ENCODE measurements around the gene FUT2. TPM values are rescaled to one million over a fixed set of nuclear protein-coding genes. Genes with fewer than 3 reads are reported as not detected.

FUT2 gene
- total and polyA plus RNA-seq, 2 experiments from 2014 or later: 0.25 TPM; not detected in 1

DNA sequence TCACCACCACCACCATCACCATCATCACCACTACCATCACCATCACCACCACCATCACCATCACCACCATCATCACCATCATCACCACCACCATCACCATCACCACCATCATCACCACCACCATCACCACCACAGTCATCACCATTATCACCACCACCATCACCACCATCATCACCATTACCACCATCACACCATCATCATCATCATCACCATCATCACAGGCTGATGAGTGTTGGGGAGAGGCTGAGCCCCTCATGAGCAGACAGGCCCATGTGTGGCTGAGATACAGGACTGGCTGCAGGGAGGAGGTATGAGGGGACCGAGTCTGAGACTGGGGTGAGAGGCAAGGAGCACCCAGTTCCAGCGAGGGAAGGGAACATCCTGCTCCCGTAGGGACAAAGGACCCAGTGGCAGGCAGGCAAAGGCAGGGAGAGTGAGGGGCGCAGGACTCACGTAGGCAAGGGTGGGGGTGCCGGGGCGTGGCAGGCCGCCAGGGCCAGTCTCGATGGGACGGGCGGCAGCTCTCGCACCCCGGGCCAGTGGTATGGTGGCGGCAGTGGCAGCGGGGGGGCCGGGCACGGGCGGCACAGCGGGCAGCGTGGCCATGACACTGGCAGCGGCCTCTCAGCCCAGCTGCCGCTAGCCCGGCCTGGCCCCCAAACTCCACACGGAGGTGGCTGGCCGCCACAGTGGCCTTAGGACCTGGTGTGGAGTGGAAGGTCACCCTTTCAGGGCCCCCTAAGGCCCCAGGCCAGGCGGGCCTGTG is 25.7 kb upstream of the FUT2 start:
- no peaks in the 10 kb centered on the region for H3K36me3 ChIP-seq (ENCODE audit: low read depth)
- no peaks in the 10 kb centered on the region for H3K9me3 ChIP-seq (ENCODE audit: low read depth)
- no peaks in the 10 kb centered on the region for H3K79me2 ChIP-seq (ENCODE audit: insufficient read depth)
- no peak overlapping the region for H2AFZ ChIP-seq
- H3K9me2 ChIP-seq (ENCODE audit: insufficient read depth): no peaks in the 10 kb centered on the region
- no peaks in the 10 kb centered on the region for H3F3A ChIP-seq (ENCODE audit: insufficient read depth)
- H4K20me1 ChIP-seq (ENCODE audit: insufficient read depth): no peaks in the 10 kb centered on the region
- H3K4me1 ChIP-seq (ENCODE audit: insufficient read depth): no peaks in the 10 kb centered on the region
- TF ChIP-seq EZH2 (IDR thresholded peaks at IDR 0.05; ENCODE audit: insufficient read depth, poor library complexity, severe bottlenecking) (no peak), EZH2phosphoT487 (IDR thresholded peaks at IDR 0.05; ENCODE audit: insufficient read depth, low read depth) (no peak)
- no peaks in the 10 kb centered on the region for H3K27me3 ChIP-seq (replicated peaks; ENCODE audit: insufficient read depth)
- DNase-seq: no peak
- no peak overlapping the region for H3K4me3 ChIP-seq
- H3K4me2 ChIP-seq (ENCODE audit: unreplicated experiment): no peak overlapping the region
- WGBS, 2 experiments (ENCODE audit: low coverage in 1 of 2, low lambda C conversion rate in 2 of 2, missing lambda C conversion rate in 2 of 2): 85 to 86% methylated on average over 17 to 26 of the region's 26 CpGs
- H3K9ac ChIP-seq: no peak overlapping the region
- H3K27ac ChIP-seq: no peak overlapping the region
- in situ Hi-C loops (cut with MboI): no loop called here

DNA sequence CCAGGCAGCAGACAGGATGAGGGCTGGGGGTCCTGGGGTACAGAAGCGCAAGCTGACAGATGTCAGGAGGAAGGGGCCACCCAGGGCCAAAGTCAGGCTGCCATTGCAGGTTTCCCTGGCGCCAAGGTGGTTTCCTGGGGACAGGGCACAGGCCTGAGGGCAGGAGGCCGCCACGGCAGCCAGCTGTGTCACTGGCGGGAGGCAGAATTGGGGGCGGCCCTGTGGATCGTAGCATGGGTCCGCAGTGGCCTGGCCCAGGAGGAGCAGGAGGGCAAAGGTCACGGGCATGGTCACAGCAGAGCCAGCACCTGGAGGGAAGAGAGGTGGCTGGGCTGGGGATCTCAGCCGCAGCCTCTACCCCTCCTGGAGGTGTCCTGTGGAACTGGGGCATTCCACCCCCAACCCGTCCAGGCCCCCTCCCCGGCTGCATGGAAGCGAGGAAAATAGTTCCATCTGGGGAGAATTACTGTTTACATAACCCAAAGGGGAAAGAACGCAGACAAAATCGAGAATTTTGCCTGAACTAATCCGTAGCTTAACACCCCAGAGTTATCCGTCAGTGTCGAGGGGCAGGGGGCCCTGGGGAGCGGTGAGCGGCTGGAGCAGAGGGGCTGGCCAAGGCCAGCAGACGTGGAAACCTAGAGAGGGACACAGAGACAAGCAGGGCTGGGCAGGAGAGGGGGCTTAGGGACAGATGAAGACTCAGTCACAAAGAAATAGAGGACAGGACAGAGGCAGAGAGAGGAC is 24.9 kb upstream of the FUT2 start:
- Histone ChIP-seq H3K4me1 (ENCODE audit: insufficient read depth) (no peaks in the 10 kb centered on the region), H3K4me2 (ENCODE audit: unreplicated experiment) (no peak overlapping the region), H3K36me3 (ENCODE audit: low read depth) (no peaks in the 10 kb centered on the region), H3K4me3 (no peak overlapping the region), H3K9me3 (ENCODE audit: low read depth) (no peaks in the 10 kb centered on the region), H3K27me3 (replicated peaks; ENCODE audit: insufficient read depth) (no peaks in the 10 kb centered on the region), H3K27ac (no peak overlapping the region), H2AFZ (no peak overlapping the region), H3K9me2 (ENCODE audit: insufficient read depth) (no peaks in the 10 kb centered on the region), H4K20me1 (ENCODE audit: insufficient read depth) (no peaks in the 10 kb centered on the region), H3K9ac (no peak overlapping the region), H3K79me2 (ENCODE audit: insufficient read depth) (no peaks in the 10 kb centered on the region), H3F3A (ENCODE audit: insufficient read depth) (no peaks in the 10 kb centered on the region)
- 71 to 72% methylated on average over 21 of the region's 21 CpGs for WGBS, 2 experiments (ENCODE audit: low coverage in 1 of 2, low lambda C conversion rate in 2 of 2, missing lambda C conversion rate in 2 of 2)
- no peak for DNase-seq
- in situ Hi-C loops (cut with MboI): no loop called here
- TF ChIP-seq EZH2 (IDR thresholded peaks at IDR 0.05; ENCODE audit: insufficient read depth, poor library complexity, severe bottlenecking) (no peak), EZH2phosphoT487 (IDR thresholded peaks at IDR 0.05; ENCODE audit: insufficient read depth, low read depth) (no peak)

DNA sequence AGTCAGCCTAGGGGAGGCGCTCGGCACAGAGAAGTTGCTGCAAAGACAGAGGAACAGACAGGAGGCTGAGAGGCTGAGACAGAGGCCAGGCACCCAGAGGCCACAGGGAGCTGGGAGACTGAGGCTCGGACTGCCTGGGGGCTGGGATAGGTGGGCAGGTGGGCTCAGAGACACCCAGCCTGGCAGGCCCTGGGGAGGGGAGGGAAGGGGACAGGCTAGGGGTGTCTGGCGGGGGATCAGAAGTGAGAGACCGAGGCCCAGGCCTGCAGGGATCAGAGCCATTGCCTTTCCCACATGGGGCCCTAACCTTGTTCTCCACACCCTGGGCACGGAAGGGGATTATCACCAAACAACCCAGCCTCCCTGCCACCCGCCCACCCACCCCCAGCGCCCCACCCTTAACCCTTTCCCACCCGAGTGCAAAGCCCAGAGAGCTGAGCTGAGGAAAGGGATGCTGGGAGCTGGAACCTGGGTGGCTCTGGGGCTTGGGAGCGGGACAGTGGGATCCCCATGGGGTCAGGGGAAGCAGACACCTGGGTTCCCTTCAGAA is 24.2 kb upstream of the FUT2 start:
- no peak overlapping the region for H3K9ac ChIP-seq
- no peaks in the 10 kb centered on the region for H3K27me3 ChIP-seq (replicated peaks; ENCODE audit: insufficient read depth)
- no peaks in the 10 kb centered on the region for H3K9me3 ChIP-seq (ENCODE audit: low read depth)
- no peak overlapping the region for H2AFZ ChIP-seq
- H3K27ac ChIP-seq: no peak overlapping the region
- no peaks in the 10 kb centered on the region for H3K9me2 ChIP-seq (ENCODE audit: insufficient read depth)
- in situ Hi-C loops (cut with MboI): no loop called here
- no peak for DNase-seq
- TF ChIP-seq EZH2 (IDR thresholded peaks at IDR 0.05; ENCODE audit: insufficient read depth, poor library complexity, severe bottlenecking) (no peak), EZH2phosphoT487 (IDR thresholded peaks at IDR 0.05; ENCODE audit: insufficient read depth, low read depth) (no peak)
- no peak overlapping the region for H3K4me2 ChIP-seq (ENCODE audit: unreplicated experiment)
- H3K4me1 ChIP-seq (ENCODE audit: insufficient read depth): no peaks in the 10 kb centered on the region
- no peaks in the 10 kb centered on the region for H3K79me2 ChIP-seq (ENCODE audit: insufficient read depth)
- 57 to 60% methylated on average over 3 to 10 of the region's 10 CpGs for WGBS, 2 experiments (ENCODE audit: low coverage in 1 of 2, low lambda C conversion rate in 2 of 2, missing lambda C conversion rate in 2 of 2)
- no peaks in the 10 kb centered on the region for H3F3A ChIP-seq (ENCODE audit: insufficient read depth)
- no peak overlapping the region for H3K4me3 ChIP-seq
- H3K36me3 ChIP-seq (ENCODE audit: low read depth): no peaks in the 10 kb centered on the region
- no peaks in the 10 kb centered on the region for H4K20me1 ChIP-seq (ENCODE audit: insufficient read depth)

DNA sequence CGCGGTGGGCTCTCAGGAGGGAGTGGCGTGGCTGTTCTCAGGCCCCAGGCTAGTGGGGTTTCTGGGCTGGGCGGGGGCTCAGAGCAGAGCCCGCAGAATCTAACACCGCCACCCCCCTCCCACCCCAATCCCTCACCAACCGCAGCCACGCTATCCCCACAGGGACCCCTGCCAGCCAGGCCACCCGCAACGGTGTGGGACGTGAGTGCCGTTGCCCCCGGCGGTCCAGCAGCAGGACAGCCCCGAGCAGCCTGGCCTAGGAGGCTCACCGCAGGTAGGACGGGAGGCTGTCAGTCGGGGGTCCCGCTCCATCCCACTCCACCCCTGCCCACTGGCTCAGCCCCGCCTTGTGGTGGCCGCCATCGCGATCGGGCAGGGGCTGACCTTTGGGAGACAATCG is 22.8 kb upstream of the FUT2 start, which contains the start of gene NTN5:
TSS of gene NTN5 (minus strand) at position 24 of the 400 bp plus-strand sequence. CDS start 2,031 bp downstream, outside the sequence.
- H3K27me3 ChIP-seq (replicated peaks; ENCODE audit: insufficient read depth): no peaks in the 10 kb centered on the region
- WGBS, 2 experiments (ENCODE audit: low coverage in 1 of 2, low lambda C conversion rate in 2 of 2, missing lambda C conversion rate in 2 of 2): 76 to 83% methylated on average over 19 to 25 of the region's 25 CpGs
- in situ Hi-C loops (cut with MboI): no loop called here
- H3K9ac ChIP-seq: no peak within 1 kb of the TSS
- no peaks in the 10 kb centered on the region for H3K9me3 ChIP-seq (ENCODE audit: low read depth)
- no peak within 1 kb of the TSS for H3K27ac ChIP-seq
- H3K9me2 ChIP-seq (ENCODE audit: insufficient read depth): no peaks in the 10 kb centered on the region
- no peaks in the 10 kb centered on the region for H3F3A ChIP-seq (ENCODE audit: insufficient read depth)
- no peak for DNase-seq
- no peak within 1 kb of the TSS for H3K4me3 ChIP-seq
- H3K4me2 ChIP-seq (ENCODE audit: unreplicated experiment): no peak within 1 kb of the TSS
- H3K79me2 ChIP-seq (ENCODE audit: insufficient read depth): no peaks in the 10 kb centered on the region
- no peaks in the 10 kb centered on the region for H3K36me3 ChIP-seq (ENCODE audit: low read depth)
- H4K20me1 ChIP-seq (ENCODE audit: insufficient read depth): no peaks in the 10 kb centered on the region
- no peak within 1 kb of the TSS for H2AFZ ChIP-seq
- TF ChIP-seq EZH2phosphoT487 (IDR thresholded peaks at IDR 0.05; ENCODE audit: insufficient read depth, low read depth): no peak
- TF ChIP-seq EZH2 (IDR thresholded peaks at IDR 0.05; ENCODE audit: insufficient read depth, poor library complexity, severe bottlenecking): no peak
- H3K4me1 ChIP-seq (ENCODE audit: insufficient read depth): no peaks in the 10 kb centered on the region
